Ishikawa (cell line): ENCODE data around the gene CWC25.

Source experiments
- FOXM1 ChIP-seq: IDR thresholded peaks from 2 replicates; pipeline ENCODE4 v1.6.1; 2012; ENCODE audit warnings: low read depth, borderline replicate concordance
- ZBTB7A ChIP-seq: IDR thresholded peaks from 2 replicates; pipeline ENCODE4 v1.6.1; 2012; ENCODE audit warnings: low read depth

DNA sequence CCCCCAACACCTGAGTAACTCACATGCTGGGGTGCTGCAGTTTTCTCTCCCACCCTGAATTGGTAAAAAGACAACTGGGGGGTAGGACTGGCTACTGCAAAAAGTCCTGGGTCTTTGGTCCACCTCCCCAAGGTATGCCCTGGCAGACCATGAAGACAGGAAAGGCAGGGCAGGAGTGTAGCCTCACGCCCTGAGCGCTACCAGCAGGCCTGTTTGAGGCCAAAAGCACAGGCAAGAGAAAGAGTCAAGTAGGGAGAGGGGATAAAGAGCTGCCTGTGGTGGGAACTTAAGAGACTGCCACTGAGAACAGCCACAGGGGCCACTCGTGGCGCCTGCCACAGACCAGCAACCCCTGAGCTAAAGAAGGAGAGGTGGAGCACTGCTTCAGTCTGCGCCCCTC, 58.8 kb downstream of the CWC25 start:
- TF ChIP-seq FOXM1 (no peak), ZBTB7A (no peak)
